Measurements from ENCODE around the gene RBM5.
A peak's percentile ranks its signal among the peaks of the same experiment; 100 is the strongest.

The RBM5 gene

GRCh38 chr3:50121072-50122032 is 32.6 kb downstream of the RBM5 start:
- DNase-seq, result peak in 43 of 51 donors; percentile 7 to 79 (median 51)

GRCh38 chr3:50122071-50122470 is 33.4 kb downstream of the RBM5 start:
- no peak for DNase-seq

GRCh38 chr3:50122661-50123391 is 34.1 kb downstream of the RBM5 start:
- no peak for DNase-seq

- DNase-seq, result no peak
Measured at GRCh38 chr3:50123394-50124051, 34.8 kb downstream of the RBM5 start.

DNA sequence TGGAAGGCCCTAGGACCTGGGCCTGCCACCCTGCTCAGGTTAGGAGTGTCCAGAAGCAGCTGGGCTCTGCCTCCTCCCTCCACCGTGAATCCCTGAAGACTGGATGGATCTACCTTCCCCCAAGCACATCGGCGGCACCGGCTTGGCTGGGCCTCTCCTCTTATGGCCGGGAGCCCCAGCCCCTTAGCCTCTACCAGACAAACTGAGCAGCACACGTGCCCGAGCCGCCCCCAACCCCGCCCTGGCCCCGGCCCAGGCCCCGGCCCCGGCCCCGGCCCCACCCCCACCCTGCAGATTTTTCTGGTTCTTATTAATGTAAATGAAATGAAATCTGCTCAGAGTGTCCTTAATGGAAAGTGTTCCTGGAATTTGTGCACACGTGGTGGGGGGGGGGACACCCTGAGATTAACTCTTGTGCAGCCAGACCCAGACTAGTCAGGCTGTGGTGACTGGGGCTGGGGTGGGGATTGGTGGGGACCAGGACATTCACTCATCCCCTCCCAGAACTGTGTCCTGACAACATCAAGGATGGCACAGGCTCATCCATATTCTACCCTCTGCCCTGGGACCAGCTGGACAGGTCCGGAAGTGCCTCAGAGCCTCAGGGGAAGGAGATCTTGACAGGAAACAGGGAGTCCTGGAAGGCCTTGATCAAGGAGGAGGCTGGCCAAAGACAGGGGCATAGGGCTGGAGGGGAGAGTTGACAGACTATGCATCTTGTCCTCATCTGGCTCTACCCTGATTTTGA is 35.5 kb downstream of the RBM5 start:
- no peak for DNase-seq

DNA sequence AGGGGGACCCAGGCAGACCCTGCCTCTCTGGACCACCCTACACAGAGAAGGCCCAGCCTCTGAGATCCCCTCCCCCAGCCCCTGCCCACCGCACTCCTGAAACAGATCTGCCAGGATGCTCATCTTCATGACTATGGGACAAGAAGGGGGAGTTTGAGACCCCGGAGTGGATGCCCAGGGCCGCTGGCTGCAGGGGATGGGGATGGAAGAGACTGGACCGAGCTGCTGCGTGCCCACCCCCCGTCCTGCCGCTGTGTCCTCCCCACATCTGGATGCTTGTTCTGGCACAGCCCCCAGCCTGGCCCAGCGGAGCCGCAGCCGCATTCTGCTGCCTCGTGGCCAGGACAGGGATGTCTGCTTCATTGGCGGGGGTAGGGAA is 36.1 kb downstream of the RBM5 start:
- DNase-seq, result no peak

DNA sequence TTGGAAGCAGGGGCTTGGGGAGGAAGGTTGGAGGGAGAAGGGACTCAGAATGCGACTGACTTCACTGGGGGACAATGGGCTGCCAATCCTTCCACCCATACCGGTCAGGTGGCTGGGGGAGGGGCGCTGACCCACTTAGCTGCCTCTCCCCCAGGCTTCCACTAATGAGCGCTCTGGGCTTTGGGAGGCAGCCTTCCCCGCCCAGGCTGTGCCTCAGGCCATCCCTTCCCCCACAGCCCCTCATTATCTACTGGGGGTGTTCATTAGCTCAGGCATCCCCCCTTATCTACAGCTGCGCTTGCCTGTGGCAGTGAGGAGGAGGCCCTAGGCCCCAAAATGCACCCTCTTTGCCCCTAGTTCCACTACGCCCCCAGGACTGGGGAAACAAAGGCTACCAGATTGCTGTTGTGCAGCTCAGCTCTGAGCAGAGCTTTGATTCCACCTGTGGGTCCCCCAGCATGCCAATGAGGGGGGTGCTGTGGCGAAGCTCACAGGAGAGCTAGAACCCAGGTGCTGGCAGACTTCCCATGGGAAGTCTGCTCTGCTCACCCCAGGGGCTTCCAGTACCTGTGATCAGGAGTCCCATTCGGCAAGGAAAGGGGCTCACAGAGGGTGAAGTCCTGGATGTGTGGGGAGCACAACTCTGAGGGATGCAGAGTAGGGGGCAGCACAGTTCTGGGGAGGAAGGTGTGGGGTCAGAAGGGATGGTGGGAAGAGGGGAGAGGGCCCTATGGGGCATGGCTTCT is 37.0 kb downstream of the RBM5 start:
- no peak for DNase-seq

DNA sequence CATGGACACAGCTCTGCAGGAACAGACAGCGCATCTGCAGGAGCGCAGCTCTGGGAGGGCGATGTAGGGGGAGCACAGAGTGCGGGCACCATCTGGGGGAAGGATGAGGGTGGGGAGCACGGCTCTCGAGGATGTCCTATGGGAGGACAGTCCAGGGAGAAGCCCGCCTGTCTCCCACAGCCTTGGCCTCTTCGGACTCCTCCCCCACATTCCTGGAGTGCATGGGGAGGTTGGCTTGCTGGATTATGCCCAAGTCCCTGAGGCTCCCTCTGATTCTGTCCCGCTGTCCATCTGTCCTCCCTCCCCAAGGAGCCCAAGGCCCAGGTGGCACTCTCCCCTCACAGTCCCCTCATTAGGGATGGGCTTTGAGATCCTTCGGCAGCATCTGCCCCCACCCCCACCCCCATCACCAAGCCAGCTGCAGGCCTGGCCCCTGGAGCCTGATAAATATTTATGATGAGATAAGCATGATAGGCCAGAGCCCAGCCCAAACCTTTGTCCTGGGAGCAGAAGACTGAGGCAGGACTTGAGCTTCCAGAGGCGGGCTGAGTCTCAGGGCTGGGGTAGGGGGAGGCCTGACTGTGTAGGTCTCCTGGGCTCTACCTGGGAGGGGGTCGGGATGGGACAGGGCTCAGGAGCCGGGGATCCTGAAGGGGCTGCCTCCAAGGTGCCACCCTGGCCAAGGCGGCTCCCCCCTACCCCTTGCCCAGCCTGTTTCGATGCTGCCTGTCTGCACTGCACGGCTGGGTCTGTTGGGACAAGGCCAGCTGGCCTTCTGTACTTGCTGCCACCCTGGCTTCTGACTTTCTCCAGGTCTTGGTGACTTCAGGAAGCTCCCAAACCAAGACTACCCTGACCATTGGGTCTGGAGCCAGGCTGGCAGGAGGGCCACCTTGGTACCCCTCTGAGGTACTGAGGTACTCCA is 37.8 kb downstream of the RBM5 start:
- DNase-seq, result no peak

DNA sequence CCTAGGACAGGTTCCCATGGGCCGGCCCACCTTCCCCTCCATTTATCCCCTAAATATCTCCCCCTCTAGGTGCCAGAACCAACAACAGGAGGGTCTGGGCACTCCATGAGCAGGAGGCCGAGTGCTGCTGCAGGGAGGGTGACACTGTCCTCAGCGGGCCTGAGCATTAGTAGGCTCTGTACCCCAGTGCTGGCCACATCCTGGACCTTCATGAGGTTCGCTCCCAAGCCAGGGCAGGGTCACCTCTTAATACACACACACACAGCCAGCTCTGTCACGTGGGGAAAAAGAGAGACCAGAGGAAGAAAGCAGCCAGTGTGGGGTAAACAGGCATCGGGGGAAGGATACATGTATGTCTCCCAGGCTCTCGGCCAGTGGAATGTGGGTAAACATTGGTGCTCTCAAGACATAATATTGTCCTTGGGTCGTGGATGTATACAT is 38.6 kb downstream of the RBM5 start:
- no peak for DNase-seq

DNA sequence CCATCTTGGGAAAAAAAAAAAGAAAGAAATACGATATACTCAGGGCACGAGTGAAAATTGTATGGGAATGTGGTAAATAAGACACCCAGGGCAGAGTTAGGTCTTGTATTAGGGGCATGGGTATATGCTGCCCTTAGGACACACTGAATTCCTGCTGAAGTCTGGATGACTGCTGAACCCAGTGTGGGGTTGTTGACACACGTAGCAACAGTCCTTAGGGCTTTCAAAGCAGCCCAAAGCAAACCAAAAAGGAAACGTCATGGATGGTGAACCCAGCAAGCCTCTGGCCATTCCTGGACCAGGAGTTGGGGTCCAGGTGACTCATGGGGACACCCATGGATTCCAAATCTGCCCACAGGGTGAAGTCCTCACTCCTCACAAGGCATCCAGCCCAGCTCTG is 39.3 kb downstream of the RBM5 start:
- DNase-seq, result no peak

- DNase-seq, result no peak
Measured at GRCh38 chr3:50130436-50130835, 41.7 kb downstream of the RBM5 start.

DNA sequence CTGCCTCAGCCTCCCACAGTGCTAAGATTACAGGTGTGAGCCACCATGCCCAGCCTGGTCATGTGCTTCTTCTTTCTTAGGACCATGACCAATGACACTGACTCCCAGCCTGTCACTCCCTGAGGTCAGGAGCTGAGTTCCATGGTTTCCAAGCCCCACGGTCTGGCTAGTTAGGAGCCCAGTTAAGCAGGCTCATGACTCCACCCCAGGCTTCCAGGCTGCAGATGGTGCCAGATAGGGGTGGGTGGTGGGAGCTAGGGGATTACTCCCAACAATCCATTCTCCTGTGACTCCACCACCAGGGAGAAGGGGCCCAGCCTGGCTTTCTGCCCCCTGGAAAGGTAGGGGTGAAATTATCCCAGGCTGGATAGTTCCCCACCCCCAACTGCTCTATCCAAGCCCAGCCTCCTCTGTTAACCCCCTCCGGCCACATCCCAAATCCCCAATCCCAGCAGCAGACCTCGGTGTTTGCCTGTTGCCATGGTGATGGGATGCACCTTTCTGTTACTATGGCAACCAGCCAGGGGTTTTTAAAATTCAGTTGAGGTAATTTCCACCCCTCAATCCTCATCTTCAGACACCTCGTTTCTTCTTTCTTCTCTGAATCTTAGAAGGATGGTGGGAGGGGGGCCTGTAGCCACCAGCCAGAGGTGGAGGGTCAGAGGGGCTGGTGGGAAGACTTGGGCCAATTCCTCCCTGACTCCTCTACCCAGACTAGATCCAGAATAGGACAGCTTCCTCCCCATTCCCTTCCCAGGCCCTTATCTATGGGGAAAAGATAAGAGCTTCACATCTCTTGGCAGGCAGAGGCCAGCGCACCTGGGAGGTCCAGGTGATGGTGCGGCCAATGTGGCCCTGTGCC is 43.9 kb downstream of the RBM5 start:
- DNase-seq, result peak in 8 of 51 donors; percentile 10 to 41 (median 20)

- DNase-seq, result no peak
Measured at GRCh38 chr3:50133283-50133615, 44.5 kb downstream of the RBM5 start.

GRCh38 chr3:50134367-50134766 is 45.6 kb downstream of the RBM5 start:
- no peak for DNase-seq

GRCh38 chr3:50135964-50136363 is 47.2 kb downstream of the RBM5 start:
- DNase-seq, result no peak

DNA sequence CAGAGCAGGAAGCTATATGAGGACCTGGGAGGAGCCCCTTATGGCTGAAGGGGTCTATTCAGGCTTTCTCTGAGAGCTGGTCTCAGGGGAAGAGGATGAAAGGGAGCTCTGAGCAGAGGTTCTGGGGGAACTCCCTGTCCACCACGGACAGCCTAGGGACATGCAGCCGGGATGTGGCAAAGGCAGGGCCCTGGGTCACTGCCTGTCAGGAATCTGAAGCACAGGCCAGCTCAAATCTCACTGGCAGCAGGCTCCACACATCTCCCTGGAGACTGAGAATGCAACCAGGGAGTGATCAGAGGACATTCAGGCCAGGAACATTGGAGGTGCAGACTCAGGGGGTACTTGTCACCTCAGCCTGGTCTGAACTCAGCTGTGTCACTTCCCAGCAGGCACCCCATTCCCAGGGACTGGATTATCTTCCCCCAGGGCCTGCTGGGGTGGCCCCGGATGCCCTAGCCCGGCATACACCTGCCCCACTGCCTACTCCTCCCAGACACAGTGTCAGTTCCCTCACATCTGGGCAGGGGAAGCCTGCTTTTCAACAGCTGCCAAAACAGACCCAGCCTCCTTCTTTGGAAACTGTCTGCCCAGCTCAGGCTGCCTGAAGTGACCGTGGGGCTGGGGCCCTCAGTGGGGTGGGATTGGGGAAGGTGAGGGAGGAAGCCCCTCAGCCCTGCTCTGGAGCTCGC is 48.1 kb downstream of the RBM5 start:
- no peak for DNase-seq

DNA sequence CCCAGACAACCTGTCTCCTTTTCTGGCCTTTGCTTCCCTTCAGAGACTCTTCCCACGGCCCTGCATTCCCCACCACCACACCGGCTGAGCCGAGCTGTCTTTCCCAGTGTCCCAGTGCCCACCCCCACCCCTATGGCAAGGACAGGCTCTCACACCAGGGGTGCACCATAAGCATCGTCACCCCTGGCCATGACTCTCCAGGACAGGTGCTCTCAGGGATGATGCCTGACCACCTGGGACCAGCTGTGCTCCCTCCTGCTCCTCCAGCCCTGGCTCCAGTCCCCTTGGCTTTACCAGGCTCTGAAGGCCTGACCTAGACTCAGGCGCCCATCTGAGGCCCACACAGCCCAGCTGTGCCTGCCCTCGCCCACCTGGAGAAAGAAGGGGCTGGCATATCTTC is 48.8 kb downstream of the RBM5 start:
- no peak for DNase-seq

Measured in hypothalamus (tissue), 51 donors.